Pulmonary artery endothelial cell (primary cell): ENCODE data around the gene TCF7L2. TPM values are rescaled to one million over a fixed set of nuclear protein-coding genes. Genes with fewer than 3 reads are reported as not detected.

Experiments used
- DNase-seq: peaks from one replicate; pipeline ENCODE4 v3.0.0-alpha.2; 2011; ENCODE audit warnings: low read depth, low spot score
- total RNA-seq: library from RNA; depleted of rRNA; stranded (reverse); fragments of >200 nt; gene quantifications from 2 replicates; pipeline ENCODE4 v1.2.3, GENCODE V29; 2014

Gene TCF7L2
- total RNA-seq, 1 donor from 2014 or later = 1.9 TPM

DNA sequence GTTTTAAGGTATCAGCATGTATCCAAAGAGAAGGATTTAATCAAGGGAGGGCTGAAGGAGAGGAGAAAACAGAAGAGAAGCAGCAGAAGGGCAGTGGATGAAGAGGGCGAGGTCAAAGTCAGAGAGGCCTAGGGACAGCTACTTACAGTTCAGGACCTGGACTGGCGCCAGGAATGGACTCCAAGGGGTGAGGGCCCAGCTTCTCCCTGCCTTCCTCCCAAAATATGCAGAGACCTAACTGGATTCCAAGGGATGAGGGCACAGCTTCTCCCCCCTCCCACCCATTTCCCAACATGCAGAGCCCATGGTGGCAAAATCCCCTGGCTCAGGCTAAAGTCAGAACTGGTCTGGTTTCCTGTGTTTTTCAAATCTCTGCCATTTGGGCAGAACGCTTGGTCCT is 3.4 kb upstream of the TCF7L2 start:
- no peak for DNase-seq

GRCh38 chr10:112948196-112948595 is 1.9 kb upstream of the TCF7L2 start:
- DNase-seq = no peak

DNA sequence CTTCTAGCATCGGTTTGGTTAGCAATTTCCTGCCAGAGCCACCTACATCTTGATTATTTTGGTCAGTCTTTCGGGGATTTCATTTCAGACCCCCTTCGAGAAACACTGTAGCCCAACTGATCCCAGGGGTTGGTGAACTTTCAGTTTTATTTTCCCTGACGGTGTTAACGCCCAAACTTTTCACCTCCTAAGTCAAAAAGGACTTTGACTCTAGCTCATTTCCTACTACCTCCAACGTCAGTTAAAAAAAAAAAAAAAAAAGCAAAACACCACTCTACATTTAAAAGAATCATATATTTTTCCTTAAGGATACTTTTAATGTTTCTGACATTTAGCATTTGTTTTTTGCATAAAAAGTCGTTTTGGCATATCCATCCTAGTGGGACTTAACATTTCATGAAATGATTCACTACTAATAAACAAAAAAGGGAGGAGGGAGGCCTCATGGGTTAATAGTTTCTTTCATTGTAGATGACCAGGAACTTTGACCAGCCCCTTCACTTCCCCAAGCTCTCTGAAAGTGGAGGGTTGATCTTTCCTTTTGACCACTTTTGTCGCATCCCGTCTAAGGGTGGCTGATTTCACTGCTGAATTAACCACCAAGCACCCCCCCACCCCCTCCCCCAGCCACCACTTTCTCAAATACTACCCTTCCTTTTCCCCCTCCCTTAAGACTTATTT is 764 bp upstream of the TCF7L2 start:
- no peak for DNase-seq

DNA sequence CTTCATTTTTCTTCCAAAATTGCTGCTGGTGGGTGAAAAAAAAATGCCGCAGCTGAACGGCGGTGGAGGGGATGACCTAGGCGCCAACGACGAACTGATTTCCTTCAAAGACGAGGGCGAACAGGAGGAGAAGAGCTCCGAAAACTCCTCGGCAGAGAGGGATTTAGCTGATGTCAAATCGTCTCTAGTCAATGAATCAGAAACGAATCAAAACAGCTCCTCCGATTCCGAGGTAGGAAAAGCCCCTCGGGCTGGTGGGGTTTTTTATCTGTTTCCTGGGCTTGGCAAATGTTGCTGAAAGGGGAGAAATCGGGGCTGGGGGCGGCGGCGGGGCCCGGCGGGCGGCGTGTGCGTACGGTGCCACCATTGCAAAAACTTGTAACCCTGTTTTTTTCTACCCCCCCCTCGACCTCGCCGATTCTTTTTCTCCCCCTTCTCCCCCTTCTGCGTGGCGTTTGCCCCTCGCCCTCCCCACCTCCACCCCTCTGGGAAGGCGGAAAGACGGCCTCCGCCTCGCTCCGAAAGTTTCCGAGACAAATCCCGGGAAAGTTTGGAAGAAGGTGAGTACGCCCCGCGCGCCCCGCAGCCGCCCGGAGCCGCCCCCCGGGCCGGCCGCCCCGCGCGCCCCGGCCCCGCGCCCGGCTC is 789 bp downstream of the TCF7L2 start:
- no peak for DNase-seq

GRCh38 chr10:112951359-112952281 is 1.6 kb downstream of the TCF7L2 start:
- no peak for DNase-seq

DNA sequence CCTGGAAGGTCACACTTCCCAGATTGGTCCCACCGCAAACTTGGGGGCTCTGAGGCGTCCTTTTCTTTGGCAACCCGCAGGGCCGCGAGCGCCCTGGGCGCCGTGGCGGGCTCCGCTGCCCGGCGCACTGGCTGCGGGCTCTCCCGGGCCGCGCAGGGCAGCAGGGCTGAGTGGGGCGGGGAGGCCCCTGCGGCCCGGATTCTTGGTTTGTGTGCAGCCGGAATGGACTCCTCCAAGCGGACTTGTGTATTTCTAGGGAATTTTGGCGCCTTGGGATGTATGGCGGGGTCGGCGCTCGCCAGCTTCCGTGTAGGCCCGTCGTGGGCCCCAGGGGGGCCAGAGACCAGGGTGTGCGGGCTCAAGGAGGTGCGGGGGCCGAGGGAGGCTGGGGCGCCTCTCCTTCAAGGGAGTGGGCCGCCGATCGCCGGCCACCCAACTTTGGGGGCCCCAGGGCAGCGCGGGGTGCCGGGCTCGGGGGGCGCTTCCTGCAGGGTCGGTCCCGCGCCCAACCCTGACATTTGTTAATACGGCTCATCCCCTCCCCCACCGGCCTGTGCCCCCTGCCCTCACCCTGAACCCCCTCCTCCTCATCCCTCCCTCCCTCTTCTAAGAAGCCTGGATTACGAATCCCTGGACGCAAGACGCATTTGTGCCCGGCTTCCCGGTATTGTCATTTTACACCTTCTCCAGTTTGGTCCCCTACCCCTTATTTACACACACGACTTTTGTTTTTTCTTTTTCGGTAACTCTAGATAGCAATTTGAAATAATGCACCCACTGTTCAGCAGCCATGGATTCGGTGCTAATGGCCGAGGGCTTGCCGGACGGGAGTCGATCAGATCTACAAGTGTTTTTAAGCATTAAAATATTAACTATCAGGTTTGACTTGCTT is 2.5 kb downstream of the TCF7L2 start:
- DNase-seq = no peak

GRCh38 chr10:112953174-112954159 is 3.4 kb downstream of the TCF7L2 start:
- no peak for DNase-seq

DNA sequence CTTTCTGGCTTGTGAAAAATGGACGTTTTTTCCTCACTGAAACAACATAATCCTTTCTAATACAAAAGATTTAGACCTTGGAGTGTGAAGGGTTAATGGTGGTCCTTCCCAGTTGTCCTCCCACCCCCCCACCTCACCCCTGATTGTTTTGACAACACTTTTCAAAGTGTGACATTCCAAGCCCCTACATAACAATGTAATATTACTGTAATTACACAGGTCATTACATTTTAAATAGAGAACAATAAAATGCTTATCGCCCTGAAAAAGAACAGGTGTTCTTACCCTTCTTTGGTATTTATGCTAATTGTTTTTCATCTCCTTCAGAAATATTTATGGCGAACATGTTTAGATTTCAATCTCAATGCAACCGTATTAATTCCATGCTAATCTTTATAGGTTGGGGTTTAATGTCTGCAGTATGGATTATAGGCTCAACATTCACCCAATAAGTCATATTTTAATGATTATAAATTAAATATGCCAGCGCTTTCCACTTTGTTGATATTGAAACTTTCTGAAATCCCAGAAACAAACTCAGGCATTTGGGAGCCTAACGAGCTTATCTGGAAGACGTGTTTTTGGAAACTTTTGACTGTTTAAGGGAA is 5.0 kb downstream of the TCF7L2 start:
- DNase-seq = no peak

GRCh38 chr10:112955582-112956421 is 5.8 kb downstream of the TCF7L2 start:
- no peak for DNase-seq

DNA sequence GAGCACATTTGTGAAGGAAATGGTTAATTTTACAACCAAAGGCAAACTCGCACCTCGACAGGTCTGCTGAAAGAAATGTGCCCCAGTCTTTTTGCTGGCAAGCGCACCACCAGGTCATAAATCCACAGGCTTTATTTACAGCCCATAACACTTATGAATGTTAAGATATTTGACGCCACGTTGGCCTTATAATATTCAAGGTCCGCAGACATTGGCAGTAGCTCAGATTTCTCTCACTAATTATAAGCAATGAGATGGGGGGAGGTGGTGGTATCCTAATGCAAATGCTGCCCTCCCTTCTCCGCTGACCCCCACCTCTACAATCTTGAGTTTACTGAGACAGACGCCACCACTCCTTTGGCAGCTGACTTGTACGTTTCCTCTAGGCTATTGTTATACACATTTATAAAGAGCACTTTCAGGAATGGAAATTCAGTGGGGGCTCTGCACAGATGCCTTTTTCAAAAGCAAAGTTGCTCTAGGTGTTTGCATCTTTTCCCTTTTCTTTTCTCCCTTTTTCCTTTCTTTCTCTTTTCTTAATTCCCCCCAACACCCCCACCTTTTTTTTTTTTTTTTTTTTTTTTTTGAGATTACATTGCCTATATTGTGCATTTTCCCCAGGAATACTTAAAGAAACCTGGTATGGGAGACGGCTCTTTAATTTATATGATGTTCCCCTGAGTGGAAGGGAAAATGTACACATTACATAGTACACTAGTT is 6.7 kb downstream of the TCF7L2 start:
- no peak for DNase-seq

DNA sequence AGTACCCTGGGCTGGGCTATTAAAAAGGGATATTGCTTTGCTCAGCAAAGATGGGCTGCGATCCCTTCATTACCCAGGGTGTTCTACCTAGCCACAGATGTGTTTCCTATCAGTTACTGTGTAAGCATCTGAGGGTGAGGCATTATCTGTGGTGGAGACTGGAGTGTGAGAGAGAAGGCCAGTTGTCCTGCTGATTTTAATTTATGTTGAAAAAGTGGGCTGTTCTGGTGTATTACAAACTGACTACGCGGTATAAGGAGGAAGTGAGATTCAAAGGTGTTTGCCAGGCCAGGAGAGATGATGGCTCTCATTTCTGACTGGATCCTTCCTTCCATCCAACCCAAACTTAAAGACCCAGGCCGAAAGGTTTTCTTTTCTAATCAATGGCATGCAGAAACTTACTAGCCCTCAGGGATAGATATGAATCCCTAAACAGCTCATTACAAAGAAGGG is 7.6 kb downstream of the TCF7L2 start:
- DNase-seq = no peak

DNA sequence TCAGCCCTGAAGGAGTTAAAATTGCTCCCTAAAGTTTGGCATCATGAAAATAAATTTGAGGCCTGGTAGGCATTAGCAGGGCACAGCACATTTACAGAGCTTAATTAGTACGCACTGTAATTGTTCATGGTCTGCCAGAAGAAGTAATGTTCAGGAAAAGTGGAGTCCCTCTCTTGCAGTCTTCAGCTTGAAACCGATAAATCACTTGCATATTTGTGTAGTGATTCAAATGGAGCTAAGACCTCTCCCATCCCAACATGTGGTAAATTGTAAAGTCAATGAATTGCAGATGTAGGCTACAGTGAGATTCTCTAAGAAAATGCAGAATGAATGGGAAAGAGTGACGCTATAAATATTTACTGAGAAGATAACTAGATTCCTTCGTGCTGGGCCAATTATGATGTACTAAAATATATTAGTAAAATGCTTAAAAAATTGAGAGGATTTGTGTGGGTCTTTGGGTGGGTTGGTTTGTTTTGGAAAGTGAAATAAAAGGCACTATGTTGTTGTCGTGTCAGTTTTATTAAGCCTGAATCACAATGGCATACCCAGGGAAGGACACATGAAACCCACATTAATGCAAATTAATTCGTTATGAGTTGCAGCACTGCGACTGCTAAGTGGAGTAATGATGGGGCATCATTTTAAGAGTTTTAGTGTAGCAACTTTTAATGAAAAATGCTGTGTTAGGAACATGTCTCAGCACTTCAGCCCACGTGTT is 8.4 kb downstream of the TCF7L2 start:
- DNase-seq = no peak

- DNase-seq = no peak
These were observed 9.3 kb downstream of the TCF7L2 start for GRCh38 chr10:112959207-112959838.

GRCh38 chr10:112960151-112960681 is 10.2 kb downstream of the TCF7L2 start:
- no peak for DNase-seq

- DNase-seq = no peak
These were observed 11.6 kb downstream of the TCF7L2 start for GRCh38 chr10:112961609-112962008.

- DNase-seq = no peak
These were observed 12.3 kb downstream of the TCF7L2 start for GRCh38 chr10:112962343-112962742.
